Neuronal stem cell (in vitro differentiated cells): ENCODE data around the gene IL1RAP.

Experiments used
- DNase-seq: peaks from one replicate; pipeline ENCODE4 v3.0.0-alpha.2; 2013; ENCODE audit warnings: low spot score
- H2AFZ ChIP-seq: one replicate; pipeline ENCODE4 v1.6.1; 2013; ENCODE audit warnings: mild to moderate bottlenecking, low read length, inconsistent platforms
- H2AK5ac ChIP-seq: 2 replicates; pipeline ENCODE4 v1.6.1; 2013; ENCODE audit warnings: low read depth, mild to moderate bottlenecking, inconsistent platforms, low read length, moderate library complexity, mixed read lengths
- H2BK120ac ChIP-seq: 2 replicates; pipeline ENCODE4 v1.6.1; 2013; ENCODE audit warnings: low read depth, mild to moderate bottlenecking, inconsistent platforms, low read length, moderate library complexity, mixed read lengths
- H2BK12ac ChIP-seq: one replicate; pipeline ENCODE4 v1.6.1; 2013; ENCODE audit warnings: low read length, inconsistent platforms
- H2BK15ac ChIP-seq: 2 replicates; pipeline ENCODE4 v1.6.1; 2013; ENCODE audit warnings: mild to moderate bottlenecking, low read length, inconsistent platforms, mixed read lengths
- H2BK5ac ChIP-seq: one replicate; pipeline ENCODE4 v1.6.1; 2013; ENCODE audit warnings: inconsistent platforms, mild to moderate bottlenecking, low read length, moderate library complexity
- H3K14ac ChIP-seq: one replicate; pipeline ENCODE4 v1.6.1; 2013; ENCODE audit warnings: low read length, inconsistent platforms
- H3K18ac ChIP-seq: 2 replicates; pipeline ENCODE4 v1.6.1; 2013; ENCODE audit warnings: low read length, inconsistent platforms
- H3K23ac ChIP-seq: 2 replicates; pipeline ENCODE4 v1.6.1; 2013; ENCODE audit warnings: low read depth, mild to moderate bottlenecking, mixed read lengths, low read length, inconsistent platforms; ENCODE audit not compliant: poor library complexity
- H3K27ac ChIP-seq: replicated peaks from 3 replicates; pipeline ENCODE4 v1.5.1; 2013; ENCODE audit warnings: low read length, inconsistent platforms
- H3K27me3 ChIP-seq, 3 experiments: 2 replicates each; pipeline ENCODE4 v1.6.1; 2013; ENCODE audit warnings: low read length in 3 of 3, mild to moderate bottlenecking in 2 of 3, inconsistent platforms in 1 of 3, low read depth in 1 of 3, mixed read lengths in 1 of 3, moderate library complexity in 1 of 3; ENCODE audit not compliant: control insufficient read depth in 3 of 3, insufficient read depth in 3 of 3
- H3K36me3 ChIP-seq, 2 donors: replicated peaks in 1 of 2; 2 replicates each; pipeline ENCODE4 v1.6.1; 2013; ENCODE audit warnings: low read length in 2 of 2; ENCODE audit not compliant: control insufficient read depth in 2 of 2, insufficient read depth in 2 of 2
- H3K4ac ChIP-seq: 2 replicates; pipeline ENCODE4 v1.6.1; 2013; ENCODE audit warnings: inconsistent platforms, mild to moderate bottlenecking, low read length, moderate library complexity
- H3K4me1 ChIP-seq, 2 donors: 1 replicate in 1 of 2; 2 replicates in 1 of 2; pipeline ENCODE4 v1.6.1; 2013; ENCODE audit warnings: low read length in 2 of 2, low read depth in 1 of 2; ENCODE audit not compliant: control insufficient read depth in 2 of 2, insufficient read depth in 1 of 2
- H3K4me2 ChIP-seq: one replicate; pipeline ENCODE4 v1.6.1; 2013; ENCODE audit warnings: mild to moderate bottlenecking, low read length, inconsistent platforms; ENCODE audit not compliant: insufficient read depth, poor library complexity, severe bottlenecking
- H3K4me3 ChIP-seq, 2 donors: 2 replicates each; pipeline ENCODE4 v1.5.1; 2013; ENCODE audit warnings: low read length in 2 of 2, mild to moderate bottlenecking in 2 of 2, inconsistent platforms in 1 of 2, moderate library complexity in 1 of 2
- H3K79me1 ChIP-seq: one replicate; pipeline ENCODE4 v1.6.1; 2013; ENCODE audit warnings: low read depth, mild to moderate bottlenecking, inconsistent platforms, low read length, moderate library complexity
- H3K9ac ChIP-seq: one replicate; pipeline ENCODE4 v1.6.1; 2013; ENCODE audit warnings: mild to moderate bottlenecking, low read depth, low read length, inconsistent platforms; ENCODE audit not compliant: poor library complexity
- H3K9me3 ChIP-seq, 2 donors: replicated peaks in 1 of 2; 2 replicates each; pipeline versions ENCODE3 to v1.6.1; 2013; ENCODE audit warnings: low read length in 2 of 2, mild to moderate bottlenecking in 2 of 2, inconsistent platforms in 1 of 2, low read depth in 1 of 2, mixed read lengths in 1 of 2, moderate library complexity in 1 of 2; ENCODE audit not compliant: control insufficient read depth in 2 of 2, insufficient read depth in 1 of 2
- H4K8ac ChIP-seq: one replicate; pipeline ENCODE4 v1.6.1; 2013; ENCODE audit warnings: low read depth, mild to moderate bottlenecking, inconsistent platforms, low read length, moderate library complexity
- H4K91ac ChIP-seq: one replicate; pipeline ENCODE4 v1.6.1; 2013; ENCODE audit warnings: low read length, low read depth, mild to moderate bottlenecking, inconsistent platforms; ENCODE audit not compliant: poor library complexity
- WGBS, 2 donors: extraction: QIAGEN DNeasy Blood & Tissue Kit; methylation state at CpG; one replicate each; pipeline ENCODE4 v1.1.7; 2013; ENCODE audit warnings: missing lambda C conversion rate in 2 of 2, mixed read lengths in 1 of 2; ENCODE audit not compliant: insufficient read length in 2 of 2, insufficient replicate concordance in 1 of 2; ENCODE audit errors: extremely low coverage in 2 of 2; 5-methylcytosine and 5-hydroxymethylcytosine counted together

The IL1RAP gene

GRCh38 chr3:190562866-190563510, 49.1 kb downstream of the IL1RAP start:
- Histone ChIP-seq H3K9me3 (peaks cover 0 to 10% of the 10 kb centered on the region in 2 donors), H4K8ac (no peak overlapping the region), H3K27me3 (no peaks in the 10 kb centered on the region), H2BK12ac (no peak overlapping the region), H3K27ac (no peak overlapping the region), H3K4ac (no peak overlapping the region), H3K23ac (no peak overlapping the region), H3K4me2 (no peak overlapping the region), H2BK15ac (no peak overlapping the region), H2AFZ (no peak overlapping the region), H3K18ac (no peak overlapping the region), H3K4me3 (no peak overlapping the region), H3K9ac (no peak overlapping the region), H2BK5ac (no peak overlapping the region), H2AK5ac (no peak overlapping the region), H3K14ac (no peak overlapping the region), H4K91ac (no peak overlapping the region), H3K36me3 (no peaks in the 10 kb centered on the region), H2BK120ac (no peak overlapping the region), H3K79me1 (no peaks in the 10 kb centered on the region), H3K4me1 (peaks cover 2 to 16% of the 10 kb centered on the region in 2 donors)
- no peak for DNase-seq
- no CpG with 5 or more reads among the region's 3 CpGs for WGBS, 2 donors

- no peaks in the 10 kb centered on the region for H3K79me1 ChIP-seq
- H3K14ac ChIP-seq, result no peak overlapping the region
- H3K36me3 ChIP-seq, result no peaks in the 10 kb centered on the region
- H3K4me2 ChIP-seq, result no peak overlapping the region
- no peak overlapping the region for H2BK12ac ChIP-seq
- H2AK5ac ChIP-seq, result no peak overlapping the region
- no peak overlapping the region for H3K9ac ChIP-seq
- no CpG with 5 or more reads among the region's 2 CpGs for WGBS, 2 donors
- H3K23ac ChIP-seq, result no peak overlapping the region
- no peak overlapping the region for H2BK15ac ChIP-seq
- H4K91ac ChIP-seq, result no peak overlapping the region
- H3K27ac ChIP-seq, result no peak overlapping the region
- peaks cover 2 to 16% of the 10 kb centered on the region in 2 donors for H3K4me1 ChIP-seq
- no peak overlapping the region for H2AFZ ChIP-seq
- no peak overlapping the region for H3K4me3 ChIP-seq
- no peak overlapping the region for H3K4ac ChIP-seq
- H2BK120ac ChIP-seq, result no peak overlapping the region
- H3K18ac ChIP-seq, result no peak overlapping the region
- no peaks in the 10 kb centered on the region for H3K27me3 ChIP-seq
- no peak overlapping the region for H4K8ac ChIP-seq
- DNase-seq, result no peak
- H2BK5ac ChIP-seq, result no peak overlapping the region
- H3K9me3 ChIP-seq, result peaks cover 0 to 5% of the 10 kb centered on the region in 2 donors
Observed at GRCh38 chr3:190564175-190564574, 50.3 kb downstream of the IL1RAP start.

- Histone ChIP-seq H3K18ac (no peak overlapping the region), H3K4me2 (no peak overlapping the region), H2BK15ac (no peak overlapping the region), H3K4ac (no peak overlapping the region), H3K9ac (no peak overlapping the region), H4K8ac (no peak overlapping the region), H2BK12ac (no peak overlapping the region), H2AFZ (peak overlapping the region; percentile 71), H3K4me3 (no peak overlapping the region), H3K36me3 (no peaks in the 10 kb centered on the region), H3K79me1 (no peaks in the 10 kb centered on the region), H3K14ac (no peak overlapping the region), H4K91ac (no peak overlapping the region), H3K9me3 (peaks cover 0 to 5% of the 10 kb centered on the region in 2 donors), H2BK5ac (no peak overlapping the region), H3K23ac (no peak overlapping the region), H3K27me3 (no peaks in the 10 kb centered on the region), H3K27ac (no peak overlapping the region), H2AK5ac (no peak overlapping the region), H3K4me1 (peaks cover 0 to 7% of the 10 kb centered on the region in 2 donors), H2BK120ac (no peak overlapping the region)
- no peak for DNase-seq
- WGBS, 2 donors, result no CpG with 5 or more reads among the region's 6 CpGs
Observed at GRCh38 chr3:190566043-190566933, 52.4 kb downstream of the IL1RAP start.

GRCh38 chr3:190568036-190568435, 54.2 kb downstream of the IL1RAP start:
- no peak overlapping the region for H2BK120ac ChIP-seq

More at GRCh38 chr3:190568036-190568435, 54.2 kb downstream of the IL1RAP start:
- H3K27me3 ChIP-seq, result no peaks in the 10 kb centered on the region
- peaks cover 0 to 5% of the 10 kb centered on the region in 2 donors for H3K9me3 ChIP-seq
- no peak for DNase-seq
- H3K27ac ChIP-seq, result no peak overlapping the region
- H2BK12ac ChIP-seq, result no peak overlapping the region
- no peaks in the 10 kb centered on the region for H3K79me1 ChIP-seq
- no peak overlapping the region for H3K4me3 ChIP-seq
- no peak overlapping the region for H3K4ac ChIP-seq
- no peak overlapping the region for H2BK5ac ChIP-seq
- no peak overlapping the region for H2BK15ac ChIP-seq
- H3K14ac ChIP-seq, result no peak overlapping the region
- no peak overlapping the region for H3K9ac ChIP-seq
- no peaks in the 10 kb centered on the region for H3K36me3 ChIP-seq
- no peak overlapping the region for H2AK5ac ChIP-seq
- H4K91ac ChIP-seq, result no peak overlapping the region
- peaks cover 0 to 7% of the 10 kb centered on the region in 2 donors for H3K4me1 ChIP-seq
- no peak overlapping the region for H3K23ac ChIP-seq
- no CpG with 5 or more reads among the region's 2 CpGs for WGBS, 2 donors
- no peak overlapping the region for H3K4me2 ChIP-seq
- H4K8ac ChIP-seq, result no peak overlapping the region
- H3K18ac ChIP-seq, result no peak overlapping the region
- no peak overlapping the region for H2AFZ ChIP-seq
